WI38 (cell line): Measurements from ENCODE around the gene VWCE.

Experiments
- H3K4me3 ChIP-seq: 2 replicates; pipeline ENCODE4 v1.5.1; 2011; ENCODE audit warnings: low read depth, mild to moderate bottlenecking, control low read depth, low read length
- TF ChIP-seq, protein P1 (sequence below): IDR thresholded peaks from 2 replicates; pipeline ENCODE4 v1.5.1; 2012; ENCODE audit warnings: low read depth, mild to moderate bottlenecking, control low read depth, low read length

The VWCE gene

DNA sequence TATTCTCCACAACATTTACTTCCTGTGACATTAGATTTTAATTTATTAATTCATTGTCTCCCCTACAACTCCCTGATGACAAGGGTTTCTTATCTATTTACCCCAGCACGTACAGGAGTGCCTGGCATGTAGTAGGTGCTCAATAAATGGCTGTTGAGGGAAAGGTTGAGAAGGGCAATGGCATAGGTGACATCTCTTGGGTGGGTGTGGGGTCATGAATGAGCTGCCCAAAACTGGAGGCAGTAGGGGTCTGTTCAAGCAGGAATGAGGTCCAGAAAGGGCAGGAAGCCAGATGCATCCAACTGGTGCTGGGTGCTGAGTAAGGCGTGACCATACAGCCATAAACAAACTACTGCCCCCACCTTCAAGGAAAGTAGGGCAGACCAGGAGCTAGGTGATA, 2.8 kb downstream of the VWCE start:
- TF ChIP-seq, protein P1, sequence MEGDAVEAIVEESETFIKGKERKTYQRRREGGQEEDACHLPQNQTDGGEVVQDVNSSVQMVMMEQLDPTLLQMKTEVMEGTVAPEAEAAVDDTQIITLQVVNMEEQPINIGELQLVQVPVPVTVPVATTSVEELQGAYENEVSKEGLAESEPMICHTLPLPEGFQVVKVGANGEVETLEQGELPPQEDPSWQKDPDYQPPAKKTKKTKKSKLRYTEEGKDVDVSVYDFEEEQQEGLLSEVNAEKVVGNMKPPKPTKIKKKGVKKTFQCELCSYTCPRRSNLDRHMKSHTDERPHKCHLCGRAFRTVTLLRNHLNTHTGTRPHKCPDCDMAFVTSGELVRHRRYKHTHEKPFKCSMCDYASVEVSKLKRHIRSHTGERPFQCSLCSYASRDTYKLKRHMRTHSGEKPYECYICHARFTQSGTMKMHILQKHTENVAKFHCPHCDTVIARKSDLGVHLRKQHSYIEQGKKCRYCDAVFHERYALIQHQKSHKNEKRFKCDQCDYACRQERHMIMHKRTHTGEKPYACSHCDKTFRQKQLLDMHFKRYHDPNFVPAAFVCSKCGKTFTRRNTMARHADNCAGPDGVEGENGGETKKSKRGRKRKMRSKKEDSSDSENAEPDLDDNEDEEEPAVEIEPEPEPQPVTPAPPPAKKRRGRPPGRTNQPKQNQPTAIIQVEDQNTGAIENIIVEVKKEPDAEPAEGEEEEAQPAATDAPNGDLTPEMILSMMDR = no peak
- H3K4me3 ChIP-seq = no peak overlapping the region

DNA sequence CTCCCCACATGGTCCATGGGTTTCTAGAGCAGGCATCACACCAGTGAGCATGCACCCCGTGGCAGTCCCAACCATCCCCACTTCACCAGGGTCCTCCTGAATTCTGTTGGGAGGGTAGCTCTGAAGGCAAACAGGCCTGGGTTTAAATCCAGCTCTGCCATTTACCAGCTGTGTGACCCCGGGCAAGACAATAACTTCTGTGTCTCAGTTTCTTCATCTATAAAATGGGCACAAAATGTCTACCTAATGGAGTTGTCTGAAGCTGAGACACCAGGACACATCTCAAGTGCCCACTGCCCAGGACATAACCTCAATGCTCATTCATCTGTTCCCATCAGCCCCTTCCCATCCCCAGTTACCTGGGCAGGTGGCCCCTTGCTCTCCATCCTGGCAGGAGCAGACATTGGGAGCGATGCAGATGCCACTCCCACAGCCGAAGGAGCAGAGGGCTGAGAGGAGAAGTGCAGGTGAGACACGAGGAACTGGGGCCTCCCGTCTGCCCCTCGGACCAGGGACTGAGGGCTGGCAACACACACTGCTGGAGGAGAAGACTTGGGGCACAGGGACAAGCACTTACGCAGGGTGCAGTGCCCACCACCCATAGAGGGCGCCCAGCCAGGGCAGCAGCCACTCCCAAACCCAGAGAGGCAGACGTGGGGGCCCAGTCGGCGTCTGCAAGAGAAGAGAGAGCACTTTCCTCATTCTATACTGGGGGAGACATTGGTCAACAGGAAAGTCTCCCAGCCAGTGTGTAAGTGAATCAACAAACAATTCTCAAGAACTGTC, 4.0 kb downstream of the VWCE start:
- TF ChIP-seq, protein P1 = no peak
- no peak overlapping the region for H3K4me3 ChIP-seq

DNA sequence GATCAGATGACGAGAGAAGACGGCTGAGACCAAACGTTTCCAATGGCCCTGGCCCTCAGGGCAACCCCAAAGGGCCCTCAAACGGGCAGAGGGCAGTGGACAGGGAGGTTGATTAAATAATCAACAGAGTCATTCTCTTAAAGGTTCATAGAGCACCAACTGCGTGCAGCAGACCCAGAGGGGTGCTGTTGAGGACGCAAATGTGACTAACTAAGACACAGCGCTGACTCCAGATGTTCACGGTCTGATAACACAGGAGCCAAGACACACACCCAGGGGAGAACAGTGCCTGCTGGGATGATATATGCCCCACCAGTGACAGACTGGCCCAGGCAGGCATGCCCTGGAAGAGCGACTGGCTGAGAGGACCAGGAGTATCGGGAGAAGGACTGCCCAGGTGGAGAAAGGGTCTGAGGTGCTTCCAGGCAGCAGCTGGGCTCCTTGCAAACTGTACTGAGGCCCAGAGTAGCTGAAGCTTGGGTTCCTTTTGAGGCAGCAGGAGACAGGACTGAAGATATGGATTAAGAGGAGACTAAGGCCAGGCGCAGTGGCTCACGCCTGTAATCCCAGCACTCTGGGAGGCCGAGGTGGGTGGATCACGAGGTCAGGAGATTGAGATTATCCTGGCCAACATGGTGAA, 7.7 kb downstream of the VWCE start:
- no peak overlapping the region for H3K4me3 ChIP-seq
- TF ChIP-seq, protein P1 = no peak

DNA sequence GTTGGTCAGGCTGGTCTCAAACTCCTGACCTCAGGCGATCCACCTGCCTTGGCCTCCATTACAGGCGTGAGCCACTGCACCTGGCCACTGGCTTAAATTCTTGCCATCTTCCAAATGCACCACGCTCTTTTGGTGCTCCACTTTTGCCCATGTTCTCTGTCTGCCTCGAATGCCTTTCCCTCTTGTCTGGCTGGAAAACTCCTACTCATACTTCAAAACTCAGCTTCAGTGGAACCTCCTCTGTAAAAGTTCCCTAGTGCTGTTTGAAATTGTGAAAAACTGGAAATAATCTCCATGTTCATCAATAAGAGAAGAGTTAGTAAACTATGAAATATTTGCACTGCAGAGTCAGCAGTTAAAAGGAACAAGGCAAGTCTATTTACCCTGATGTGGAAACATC, 11.5 kb downstream of the VWCE start:
- TF ChIP-seq, protein P1 = no peak
- no peak overlapping the region for H3K4me3 ChIP-seq

DNA sequence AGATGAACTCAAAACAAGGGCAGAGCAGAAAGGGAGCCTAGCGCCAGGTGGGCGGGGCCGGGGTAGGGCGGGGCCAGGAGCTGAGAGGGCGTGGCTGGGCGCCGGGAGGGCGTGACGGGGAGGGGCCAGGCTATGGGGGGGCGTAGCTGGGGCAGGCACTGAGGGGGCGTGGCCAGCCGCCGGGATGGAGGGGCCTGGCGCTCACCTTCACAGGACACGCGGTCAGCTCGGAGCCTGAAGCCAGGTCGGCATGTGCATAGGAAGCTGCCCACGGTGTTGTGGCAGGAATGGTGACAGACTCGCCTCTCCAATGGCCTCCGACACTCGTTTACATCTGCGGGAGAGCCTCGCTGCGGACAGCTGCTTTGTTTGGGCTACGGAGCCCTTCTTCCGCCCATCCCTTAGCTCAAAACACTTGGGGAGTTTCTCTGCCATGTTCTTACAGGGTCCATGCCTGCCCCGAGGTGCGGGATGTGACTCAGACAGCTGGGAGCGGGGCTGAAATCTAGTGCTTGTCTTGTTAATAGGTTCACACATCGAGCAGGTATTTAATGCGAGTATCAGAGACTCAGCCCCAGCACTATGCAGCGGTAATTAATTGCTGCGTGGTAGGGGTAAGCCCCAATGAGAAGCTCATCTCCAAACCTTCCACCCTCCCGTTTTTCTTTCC, 13.4 kb downstream of the VWCE start:
- H3K4me3 ChIP-seq = peak overlapping the region; percentile 34; the same call in 1 of the 2 replicates
- TF ChIP-seq, protein P1 = no peak

DNA sequence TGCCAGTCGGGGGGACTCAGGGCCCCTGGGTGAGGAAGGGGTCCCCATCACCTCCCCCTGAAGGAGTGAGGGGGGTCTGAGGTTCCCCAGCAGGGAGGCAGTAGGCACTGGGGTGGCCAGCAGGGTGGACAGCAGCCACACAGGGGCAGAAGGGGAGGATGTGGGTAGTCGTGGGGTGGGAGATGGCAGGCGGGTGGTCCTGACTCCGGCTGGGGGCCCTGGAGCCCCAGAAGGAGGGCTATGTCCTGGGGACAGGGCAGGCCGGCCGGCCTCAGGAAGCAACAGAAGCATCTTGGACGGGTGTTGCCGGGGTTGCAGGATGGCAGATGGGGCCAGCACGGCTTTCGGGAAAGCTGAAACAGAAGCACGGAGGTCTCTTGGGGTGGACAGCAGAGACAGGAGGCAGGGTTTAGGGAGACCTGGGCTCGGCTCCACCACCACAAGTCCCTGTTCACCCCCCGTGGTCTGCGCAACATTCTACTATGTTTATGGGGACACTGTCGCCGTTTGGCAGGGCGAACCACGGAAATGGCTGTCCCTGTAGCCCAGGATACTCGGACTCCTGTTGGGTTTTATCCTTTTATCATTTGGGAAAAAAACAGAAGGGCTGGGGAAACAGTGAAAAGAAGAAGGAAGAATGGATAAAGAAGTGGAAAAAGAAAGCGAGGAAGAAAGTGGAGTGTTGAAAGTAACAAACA, 14.1 kb downstream of the VWCE start:
- TF ChIP-seq, protein P1 = no peak
- H3K4me3 ChIP-seq = no peak overlapping the region
